Peyer's patch (tissue), 4 donors: ENCODE data around the gene UGT1A9.

Source experiments
- POLR2A ChIP-seq, 2 donors: fragments of 450-650 bp; IDR thresholded peaks; one replicate each; pipeline ENCODE4 v1.5.1; 2017; ENCODE audit warnings: antibody characterized with exemption in 2 of 2, mild to moderate bottlenecking in 2 of 2, moderate library complexity in 2 of 2
- TF ChIP-seq, protein P1 (sequence below), 6 experiments: fragments of 450-650 bp in 4 of 6; fragments of 200-600 bp in 2 of 6; sonication (generic) in 1 of 6; IDR thresholded peaks; one replicate each; pipeline ENCODE4 v1.5.1; 2017 to 2019; ENCODE audit warnings: antibody characterized with exemption in 6 of 6, mild to moderate bottlenecking in 3 of 6, moderate library complexity in 1 of 6

DNA sequence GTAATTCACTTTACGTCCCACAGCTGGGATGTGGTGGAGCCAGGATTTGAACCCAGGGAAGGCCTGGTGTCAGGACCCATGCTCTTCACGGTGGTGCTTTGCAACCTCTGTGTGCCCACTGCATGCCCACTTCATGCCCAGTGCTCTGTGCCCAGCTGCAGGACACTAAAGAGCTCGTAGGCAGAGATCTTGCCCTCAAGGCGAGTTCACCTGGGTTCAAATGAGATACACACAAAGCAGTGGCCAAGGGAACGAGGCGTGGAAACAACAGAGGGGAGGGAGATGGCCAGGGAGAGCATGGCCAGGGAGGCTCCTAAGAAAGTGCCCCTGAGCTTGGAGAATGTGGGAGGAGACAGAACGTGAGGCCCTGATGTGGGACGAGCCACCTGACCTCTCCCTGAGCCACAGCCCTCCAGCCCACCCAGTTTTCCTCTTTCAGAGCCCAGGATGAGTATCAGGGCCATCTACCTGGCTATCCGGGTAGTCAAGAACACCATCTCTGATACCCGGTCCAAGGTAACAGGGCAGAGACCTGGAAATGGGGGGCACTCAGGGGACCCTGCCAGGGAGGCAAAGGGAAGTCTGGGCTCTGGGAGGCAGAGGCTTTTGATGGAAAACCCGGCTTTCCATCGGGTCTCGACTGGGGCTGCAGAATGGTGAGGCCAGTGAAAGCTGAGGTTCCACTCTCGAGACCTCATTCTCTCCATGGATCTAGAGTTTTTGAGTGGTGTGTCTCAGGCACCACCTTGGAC lies 126.8 kb downstream of the UGT1A9 start:
- no peak for TF ChIP-seq POLR2A (IDR thresholded peaks at IDR 0.05)
- TF ChIP-seq, protein P1, sequence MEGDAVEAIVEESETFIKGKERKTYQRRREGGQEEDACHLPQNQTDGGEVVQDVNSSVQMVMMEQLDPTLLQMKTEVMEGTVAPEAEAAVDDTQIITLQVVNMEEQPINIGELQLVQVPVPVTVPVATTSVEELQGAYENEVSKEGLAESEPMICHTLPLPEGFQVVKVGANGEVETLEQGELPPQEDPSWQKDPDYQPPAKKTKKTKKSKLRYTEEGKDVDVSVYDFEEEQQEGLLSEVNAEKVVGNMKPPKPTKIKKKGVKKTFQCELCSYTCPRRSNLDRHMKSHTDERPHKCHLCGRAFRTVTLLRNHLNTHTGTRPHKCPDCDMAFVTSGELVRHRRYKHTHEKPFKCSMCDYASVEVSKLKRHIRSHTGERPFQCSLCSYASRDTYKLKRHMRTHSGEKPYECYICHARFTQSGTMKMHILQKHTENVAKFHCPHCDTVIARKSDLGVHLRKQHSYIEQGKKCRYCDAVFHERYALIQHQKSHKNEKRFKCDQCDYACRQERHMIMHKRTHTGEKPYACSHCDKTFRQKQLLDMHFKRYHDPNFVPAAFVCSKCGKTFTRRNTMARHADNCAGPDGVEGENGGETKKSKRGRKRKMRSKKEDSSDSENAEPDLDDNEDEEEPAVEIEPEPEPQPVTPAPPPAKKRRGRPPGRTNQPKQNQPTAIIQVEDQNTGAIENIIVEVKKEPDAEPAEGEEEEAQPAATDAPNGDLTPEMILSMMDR (IDR thresholded peaks at IDR 0.05) = no peak
